22Rv1 (cell line): ENCODE results near the gene SLC25A43.
"Not testable (repeated sequence)": the region's sequence is repeated elsewhere in the genome, so short reads cannot be mapped to it uniquely, and the experiment has no call there.

Source experiments
- CTCF ChIP-seq: fragments of 450-650 bp; IDR thresholded peaks from 2 replicates; pipeline ENCODE4 v1.5.1; 2017; ENCODE audit warnings: mild to moderate bottlenecking
- ZFX ChIP-seq: fragments of 450-650 bp; IDR thresholded peaks from 2 replicates; pipeline ENCODE4 v1.6.1; 2017; ENCODE audit warnings: antibody characterized with exemption, borderline replicate concordance

- not testable (repeated sequence) for TF ChIP-seq CTCF, ZFX
Measured at GRCh38 chrX:119386685-119387084, 12.5 kb upstream of the SLC25A43 start.
